Brain microvascular endothelial cell (primary cell): ENCODE data around the gene SPTBN5.

Experiments
- DNase-seq: peaks from one replicate; pipeline ENCODE4 v3.0.0-alpha.2; 2020
- H3K27ac ChIP-seq: fragments of 250-450 bp; sonication (Bioruptor Pico); 2 replicates; pipeline ENCODE4 v1.5.1; 2020; ENCODE audit warnings: mild to moderate bottlenecking, moderate library complexity
- H3K27me3 ChIP-seq: fragments of 250-450 bp; sonication (Bioruptor Pico); replicated peaks from 2 replicates; pipeline ENCODE4 v1.5.1; 2020; ENCODE audit warnings: mild to moderate bottlenecking
- H3K36me3 ChIP-seq: fragments of 250-450 bp; sonication (Bioruptor Pico); replicated peaks from 2 replicates; pipeline ENCODE4 v1.5.1; 2020; ENCODE audit warnings: mild to moderate bottlenecking
- H3K4me3 ChIP-seq: 2 replicates; pipeline ENCODE4 v1.5.1; 2011; ENCODE audit warnings: low read depth, mild to moderate bottlenecking, control low read depth, low read length, moderate library complexity
- CTCF ChIP-seq: IDR thresholded peaks from 2 replicates; pipeline ENCODE4 v1.5.1; 2011; ENCODE audit warnings: low read depth, mild to moderate bottlenecking, moderate library complexity, low read length, control low read depth, inconsistent platforms; ENCODE audit errors: missing control alignments
- in situ Hi-C: cut with HindIII; loops from 2 replicates; pipeline ENCODE4 v1.10.0; 2017; ENCODE audit warnings: low sequenced_read_pairs, low pct_ligation_motif_present

The SPTBN5 gene

DNA sequence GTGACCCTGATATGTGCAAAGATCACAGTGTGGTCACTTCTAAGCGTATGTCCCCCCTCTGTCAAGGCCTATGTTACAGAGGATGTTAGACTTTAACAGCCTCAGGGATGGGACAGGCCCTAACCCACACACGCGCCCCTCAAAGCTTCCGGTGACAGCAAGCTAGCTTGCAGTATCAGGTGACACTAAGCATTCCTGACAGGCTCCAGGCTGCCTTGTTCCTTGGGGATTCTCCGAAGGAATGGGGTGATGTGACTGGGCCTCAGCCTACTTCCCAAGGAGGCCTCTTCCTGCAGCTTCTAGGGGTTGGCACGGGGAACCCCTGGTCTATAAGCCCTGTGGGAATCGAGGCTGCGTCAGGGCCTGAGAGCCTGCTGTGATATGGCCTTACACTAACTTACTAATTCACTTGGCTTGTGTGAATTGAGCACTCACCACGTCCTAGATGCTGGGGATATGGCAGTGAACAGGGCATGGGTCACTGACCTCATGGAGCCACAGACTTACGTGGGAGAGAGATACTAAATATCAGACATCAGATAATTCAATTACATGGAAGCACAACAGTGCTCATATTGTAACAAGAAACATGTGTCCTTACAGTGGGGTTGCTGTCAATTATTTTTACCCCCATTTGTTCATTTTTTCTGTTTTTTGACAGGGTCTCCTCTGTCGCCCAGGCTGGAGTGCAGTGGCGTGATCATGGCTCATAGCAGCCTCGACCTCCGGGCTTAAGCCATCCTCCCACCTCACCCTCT, 11.4 kb upstream of the SPTBN5 start:
- Histone ChIP-seq H3K27ac (no peak overlapping the region), H3K4me3 (no peak overlapping the region), H3K27me3 (no peaks in the 10 kb centered on the region), H3K36me3 (peaks cover 34% of the 10 kb centered on the region)
- DNase-seq: no peak
- TF ChIP-seq CTCF: no peak
- in situ Hi-C loops: no loop called here

DNA sequence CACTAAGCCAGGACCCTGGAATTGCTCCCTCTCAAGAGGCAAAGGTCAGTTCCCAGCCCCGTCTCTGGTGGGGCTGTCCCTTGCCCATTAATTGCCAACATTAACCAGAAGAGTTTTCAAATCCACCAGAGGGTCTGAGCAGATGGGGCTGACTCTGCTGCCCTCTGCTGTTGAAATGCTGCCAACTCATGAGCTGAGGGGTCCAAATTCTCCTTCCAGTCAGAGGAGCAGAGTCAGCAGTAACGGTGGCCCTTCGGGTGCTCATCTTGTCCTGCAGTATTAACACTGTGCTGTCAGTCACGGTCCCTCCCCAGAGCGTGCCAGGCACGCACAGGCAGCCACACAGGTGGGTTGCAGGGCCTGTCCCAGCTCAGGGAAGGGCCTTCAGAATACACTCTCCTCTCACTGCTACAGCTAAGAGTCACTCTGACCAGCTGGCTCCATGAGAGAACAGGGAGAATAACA, 10.7 kb upstream of the SPTBN5 start:
- Histone ChIP-seq H3K27me3 (no peaks in the 10 kb centered on the region), H3K4me3 (no peak overlapping the region), H3K36me3 (peaks cover 34% of the 10 kb centered on the region), H3K27ac (no peak overlapping the region)
- DNase-seq: peak; percentile 57
- in situ Hi-C loops: no loop called here
- peak; percentile 95 for TF ChIP-seq CTCF

DNA sequence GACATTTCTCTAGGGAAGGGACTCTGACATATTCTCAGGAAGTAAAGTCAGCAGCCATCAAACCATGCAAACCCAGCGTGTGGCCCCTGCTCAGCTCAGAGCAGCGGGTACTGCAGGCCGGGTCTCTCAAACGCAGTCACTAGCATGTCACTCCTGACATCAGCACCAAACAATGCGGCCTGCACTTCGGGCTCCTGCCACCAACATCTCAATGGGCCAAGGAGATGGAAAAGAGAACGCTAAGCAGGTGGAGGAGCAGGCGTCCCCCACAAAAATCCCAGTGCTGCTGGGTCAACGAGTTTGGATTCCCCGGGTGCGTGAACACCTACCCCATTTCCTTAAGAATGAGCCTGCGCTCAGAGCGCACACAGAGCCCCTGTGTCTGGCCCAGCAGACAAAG, 9.9 kb upstream of the SPTBN5 start:
- Histone ChIP-seq H3K36me3 (peaks cover 30% of the 10 kb centered on the region), H3K4me3 (no peak overlapping the region), H3K27me3 (no peaks in the 10 kb centered on the region), H3K27ac (no peak overlapping the region)
- no peak for TF ChIP-seq CTCF
- DNase-seq: no peak
- in situ Hi-C loops: no loop called here

DNA sequence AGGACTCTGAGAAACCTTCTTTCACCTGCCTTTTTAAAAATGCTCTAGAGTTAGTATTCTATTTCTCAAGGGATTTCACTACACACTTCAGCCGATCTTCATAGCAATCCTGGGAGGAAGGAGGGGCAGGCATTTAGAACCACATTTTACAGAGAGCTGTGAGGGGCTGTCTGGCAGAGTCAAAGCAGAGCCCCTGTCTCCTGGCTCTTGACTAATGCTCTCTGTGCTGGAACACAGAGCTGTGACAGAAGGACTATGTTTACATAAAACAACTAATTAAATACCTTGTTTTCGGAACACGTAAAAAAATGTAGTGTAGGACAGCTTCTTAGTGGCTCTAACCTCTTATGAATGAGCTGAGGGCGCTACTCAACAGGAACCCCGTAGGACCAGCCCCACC, 7.6 kb upstream of the SPTBN5 start:
- Histone ChIP-seq H3K4me3 (no peak overlapping the region), H3K36me3 (peaks cover 22% of the 10 kb centered on the region), H3K27me3 (no peaks in the 10 kb centered on the region), H3K27ac (no peak overlapping the region)
- no peak for DNase-seq
- TF ChIP-seq CTCF: no peak
- in situ Hi-C loops: no loop called here

DNA sequence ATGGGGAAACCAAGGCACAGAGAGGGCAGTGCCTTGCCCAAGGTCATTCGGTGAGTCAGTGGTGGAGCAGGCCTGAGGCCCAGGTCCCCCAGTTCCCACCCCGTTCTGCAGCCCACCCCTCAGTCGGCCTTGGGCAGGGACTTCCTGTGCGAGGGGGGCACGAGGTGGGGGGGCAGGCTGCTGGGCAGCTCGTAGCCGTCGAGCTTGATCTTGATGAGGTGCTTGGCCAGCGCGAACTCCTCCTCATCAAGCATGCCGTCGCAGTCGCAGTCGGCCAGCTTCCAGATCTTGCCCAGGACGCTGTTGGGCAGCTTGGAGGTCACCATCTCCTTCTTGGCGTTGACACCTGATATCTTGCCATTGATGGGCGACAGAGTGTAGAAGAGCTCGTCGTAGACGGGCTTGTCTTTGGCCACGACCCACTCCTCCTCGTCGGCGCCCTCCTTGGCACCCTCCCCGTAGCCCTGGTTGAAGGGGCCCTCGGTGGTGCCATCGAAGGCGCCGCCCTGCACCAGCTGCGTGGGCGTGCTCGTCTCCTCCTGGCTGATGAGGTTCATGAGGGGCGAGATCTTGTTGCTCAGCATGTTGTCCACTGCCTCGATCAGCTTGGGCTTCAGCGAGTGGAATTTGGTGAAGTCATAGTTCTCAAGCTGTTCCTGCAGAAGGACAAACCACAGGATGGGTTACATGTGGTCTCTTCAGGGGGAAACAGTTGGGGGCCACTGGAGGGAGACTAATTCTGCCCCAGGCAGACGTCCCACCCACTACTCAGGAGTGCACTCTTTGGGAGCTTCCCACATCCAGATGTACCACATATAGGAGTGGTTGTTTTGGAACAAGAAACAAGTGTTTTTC, 6.9 kb upstream of the SPTBN5 start:
- in situ Hi-C loops: no loop called here
- peaks cover 18% of the 10 kb centered on the region for H3K36me3 ChIP-seq

More for the DNA sequence above, 6.9 kb upstream of the SPTBN5 start:
- Histone ChIP-seq H3K27ac (no peak overlapping the region), H3K4me3 (no peak overlapping the region), H3K27me3 (no peaks in the 10 kb centered on the region)
- TF ChIP-seq CTCF: no peak
- DNase-seq: no peak
